ENCODE measurements around the gene PCDHGB7.

- TF ChIP-seq CTCF (IDR thresholded peaks at IDR 0.05) (no peak), POLR2A (IDR thresholded peaks at IDR 0.05) (no peak), EP300 (IDR thresholded peaks at IDR 0.05; ENCODE audit: low read depth) (no peak), POLR2AphosphoS5 (IDR thresholded peaks at IDR 0.05) (no peak)
These were observed 43.7 kb upstream of the PCDHGB7 start, which contains the start of gene PCDHGA6 for GRCh38 chr5:141373673-141374317.

All from transverse colon (tissue), 4 donors.